ENCODE results near the gene TP53INP2.

DNA sequence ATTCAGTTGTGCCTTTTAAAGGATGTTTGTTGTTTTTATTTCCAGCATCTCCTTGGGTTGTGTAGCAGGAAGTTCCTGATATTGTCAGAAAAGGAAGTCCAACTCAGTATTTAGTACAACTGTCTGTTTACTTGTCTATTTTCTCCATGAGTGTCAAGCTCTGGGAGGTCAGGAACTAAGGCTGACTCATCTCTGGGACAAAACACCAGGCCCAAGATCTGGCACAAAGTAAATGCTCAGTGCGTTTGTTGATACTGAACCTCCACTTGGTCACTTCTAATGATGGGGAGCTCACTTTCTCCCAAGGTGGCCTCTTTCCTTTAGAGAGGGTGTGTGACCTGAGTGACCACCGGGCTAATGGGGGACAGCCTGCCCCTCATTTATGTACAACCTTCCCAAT is 14.7 kb upstream of the TP53INP2 start:
- TF ChIP-seq, protein P1, sequence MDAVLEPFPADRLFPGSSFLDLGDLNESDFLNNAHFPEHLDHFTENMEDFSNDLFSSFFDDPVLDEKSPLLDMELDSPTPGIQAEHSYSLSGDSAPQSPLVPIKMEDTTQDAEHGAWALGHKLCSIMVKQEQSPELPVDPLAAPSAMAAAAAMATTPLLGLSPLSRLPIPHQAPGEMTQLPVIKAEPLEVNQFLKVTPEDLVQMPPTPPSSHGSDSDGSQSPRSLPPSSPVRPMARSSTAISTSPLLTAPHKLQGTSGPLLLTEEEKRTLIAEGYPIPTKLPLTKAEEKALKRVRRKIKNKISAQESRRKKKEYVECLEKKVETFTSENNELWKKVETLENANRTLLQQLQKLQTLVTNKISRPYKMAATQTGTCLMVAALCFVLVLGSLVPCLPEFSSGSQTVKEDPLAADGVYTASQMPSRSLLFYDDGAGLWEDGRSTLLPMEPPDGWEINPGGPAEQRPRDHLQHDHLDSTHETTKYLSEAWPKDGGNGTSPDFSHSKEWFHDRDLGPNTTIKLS (IDR thresholded peaks at IDR 0.05; ENCODE audit: borderline replicate concordance, low read depth): no peak
- TF ChIP-seq, protein P2, sequence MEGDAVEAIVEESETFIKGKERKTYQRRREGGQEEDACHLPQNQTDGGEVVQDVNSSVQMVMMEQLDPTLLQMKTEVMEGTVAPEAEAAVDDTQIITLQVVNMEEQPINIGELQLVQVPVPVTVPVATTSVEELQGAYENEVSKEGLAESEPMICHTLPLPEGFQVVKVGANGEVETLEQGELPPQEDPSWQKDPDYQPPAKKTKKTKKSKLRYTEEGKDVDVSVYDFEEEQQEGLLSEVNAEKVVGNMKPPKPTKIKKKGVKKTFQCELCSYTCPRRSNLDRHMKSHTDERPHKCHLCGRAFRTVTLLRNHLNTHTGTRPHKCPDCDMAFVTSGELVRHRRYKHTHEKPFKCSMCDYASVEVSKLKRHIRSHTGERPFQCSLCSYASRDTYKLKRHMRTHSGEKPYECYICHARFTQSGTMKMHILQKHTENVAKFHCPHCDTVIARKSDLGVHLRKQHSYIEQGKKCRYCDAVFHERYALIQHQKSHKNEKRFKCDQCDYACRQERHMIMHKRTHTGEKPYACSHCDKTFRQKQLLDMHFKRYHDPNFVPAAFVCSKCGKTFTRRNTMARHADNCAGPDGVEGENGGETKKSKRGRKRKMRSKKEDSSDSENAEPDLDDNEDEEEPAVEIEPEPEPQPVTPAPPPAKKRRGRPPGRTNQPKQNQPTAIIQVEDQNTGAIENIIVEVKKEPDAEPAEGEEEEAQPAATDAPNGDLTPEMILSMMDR (IDR thresholded peaks at IDR 0.05 in 2 of 3, conservative IDR thresholded peaks at IDR 0.05 in 1 of 3; ENCODE audit: insufficient read depth in 2 of 3, low read depth in 1 of 3, low read length in 3 of 3): no peak
